CD4-positive, alpha-beta T cell treated with Interleukin-4 for 1 hour (primary cell): ENCODE measurements around the gene AADACL2.
"Not testable (repeated sequence)": the region's sequence is repeated elsewhere in the genome, so short reads cannot be mapped to it uniquely, and the experiment has no call there.

Experiments used
- DNase-seq, 2 donors: peaks; one replicate each; pipeline ENCODE4 v3.0.0-alpha.2; 2020 to 2022

AADACL2 gene

GRCh38 chr3:151766454-151766853, 32.7 kb downstream of the AADACL2 start:
- no peak for DNase-seq

- no peak for DNase-seq
These were observed 34.7 kb downstream of the AADACL2 start for GRCh38 chr3:151768393-151768930.

- DNase-seq = no peak
These were observed 35.4 kb downstream of the AADACL2 start for GRCh38 chr3:151769175-151769574.

- no peak for DNase-seq
These were observed 37.2 kb downstream of the AADACL2 start for GRCh38 chr3:151770956-151771355.

- no peak for DNase-seq
These were observed 39.2 kb downstream of the AADACL2 start for GRCh38 chr3:151772825-151773480.

- DNase-seq = no peak
These were observed 40.5 kb downstream of the AADACL2 start for GRCh38 chr3:151774235-151774634.

GRCh38 chr3:151774910-151775309, 41.2 kb downstream of the AADACL2 start:
- no peak for DNase-seq

GRCh38 chr3:151775314-151776258, 41.9 kb downstream of the AADACL2 start:
- DNase-seq = no peak

GRCh38 chr3:151776259-151776740, 42.6 kb downstream of the AADACL2 start:
- DNase-seq = no peak

GRCh38 chr3:151777880-151778279, 44.2 kb downstream of the AADACL2 start:
- DNase-seq = no peak

GRCh38 chr3:151787626-151788025, 53.9 kb downstream of the AADACL2 start:
- no peak for DNase-seq

GRCh38 chr3:151788401-151788800, 54.7 kb downstream of the AADACL2 start:
- no peak for DNase-seq

- DNase-seq = no peak
These were observed 56.2 kb downstream of the AADACL2 start for GRCh38 chr3:151789853-151790463.

GRCh38 chr3:151790763-151791162, 57.0 kb downstream of the AADACL2 start:
- DNase-seq = not testable (repeated sequence)

- no peak for DNase-seq
These were observed 58.7 kb downstream of the AADACL2 start for GRCh38 chr3:151792411-151792810.

GRCh38 chr3:151793636-151794035, 59.9 kb downstream of the AADACL2 start:
- DNase-seq = no peak

- no peak for DNase-seq
These were observed 60.4 kb downstream of the AADACL2 start for GRCh38 chr3:151794080-151794479.

- DNase-seq = no peak
These were observed 61.5 kb downstream of the AADACL2 start for GRCh38 chr3:151795276-151795675.

- DNase-seq = no peak
These were observed 62.5 kb downstream of the AADACL2 start for GRCh38 chr3:151796105-151796680.

GRCh38 chr3:151798466-151798865, 64.7 kb downstream of the AADACL2 start:
- DNase-seq = no peak

GRCh38 chr3:151800431-151800830, 66.7 kb downstream of the AADACL2 start:
- DNase-seq = no peak

- DNase-seq = no peak
These were observed 70.5 kb downstream of the AADACL2 start for GRCh38 chr3:151804267-151804666.

- no peak for DNase-seq
These were observed 73.1 kb downstream of the AADACL2 start for GRCh38 chr3:151806838-151807237.
